ENCODE measurements around the gene FAM163B.

Gene FAM163B

GRCh38 chr9:133609311-133610098, at the start of gene FAM163B:
TSS of gene FAM163B (minus strand) at chr9:133609389. CDS start at chr9:133580223, 29,166 bp downstream.
- no peak for TF ChIP-seq CTCF (IDR thresholded peaks at IDR 0.05; ENCODE audit: insufficient read depth, low read depth, low read length, missing control alignments)
- DNase-seq (ENCODE audit: low read depth): no peak
- H3K4me3 ChIP-seq (ENCODE audit: low read depth, low read length): no peak within 1 kb of the TSS

DNA sequence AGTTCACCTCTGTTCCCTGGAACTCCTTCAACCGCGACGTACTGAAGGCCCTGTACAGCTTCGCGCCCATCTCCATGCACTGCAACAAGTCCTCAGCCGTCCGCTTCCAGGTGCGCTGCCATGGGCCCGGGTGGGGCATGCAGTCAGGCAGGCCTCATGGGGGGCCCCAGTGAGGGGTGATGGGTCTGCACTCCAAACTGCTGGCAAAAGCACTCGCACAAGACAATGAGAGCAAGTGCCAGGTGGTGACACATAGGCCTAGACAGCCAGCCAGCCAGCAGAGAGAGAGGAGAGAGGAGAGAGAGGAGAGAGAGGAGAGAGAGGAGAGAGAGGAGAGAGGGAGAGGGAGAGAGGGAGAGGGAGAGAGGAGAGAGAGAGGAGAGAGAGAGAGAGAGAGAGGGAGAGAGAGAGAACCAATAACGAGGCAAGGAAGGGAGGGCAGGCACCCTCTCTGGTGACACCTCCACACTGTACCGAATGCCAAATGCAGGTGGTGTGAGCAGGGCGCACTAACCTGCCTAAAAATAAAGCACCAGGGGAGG, 48.0 kb upstream of the FAM163B start:
- no peak overlapping the region for H3K4me3 ChIP-seq (ENCODE audit: low read depth, low read length)
- TF ChIP-seq CTCF (IDR thresholded peaks at IDR 0.05; ENCODE audit: insufficient read depth, low read depth, low read length, missing control alignments): no peak
- DNase-seq (ENCODE audit: low read depth): no peak

DNA sequence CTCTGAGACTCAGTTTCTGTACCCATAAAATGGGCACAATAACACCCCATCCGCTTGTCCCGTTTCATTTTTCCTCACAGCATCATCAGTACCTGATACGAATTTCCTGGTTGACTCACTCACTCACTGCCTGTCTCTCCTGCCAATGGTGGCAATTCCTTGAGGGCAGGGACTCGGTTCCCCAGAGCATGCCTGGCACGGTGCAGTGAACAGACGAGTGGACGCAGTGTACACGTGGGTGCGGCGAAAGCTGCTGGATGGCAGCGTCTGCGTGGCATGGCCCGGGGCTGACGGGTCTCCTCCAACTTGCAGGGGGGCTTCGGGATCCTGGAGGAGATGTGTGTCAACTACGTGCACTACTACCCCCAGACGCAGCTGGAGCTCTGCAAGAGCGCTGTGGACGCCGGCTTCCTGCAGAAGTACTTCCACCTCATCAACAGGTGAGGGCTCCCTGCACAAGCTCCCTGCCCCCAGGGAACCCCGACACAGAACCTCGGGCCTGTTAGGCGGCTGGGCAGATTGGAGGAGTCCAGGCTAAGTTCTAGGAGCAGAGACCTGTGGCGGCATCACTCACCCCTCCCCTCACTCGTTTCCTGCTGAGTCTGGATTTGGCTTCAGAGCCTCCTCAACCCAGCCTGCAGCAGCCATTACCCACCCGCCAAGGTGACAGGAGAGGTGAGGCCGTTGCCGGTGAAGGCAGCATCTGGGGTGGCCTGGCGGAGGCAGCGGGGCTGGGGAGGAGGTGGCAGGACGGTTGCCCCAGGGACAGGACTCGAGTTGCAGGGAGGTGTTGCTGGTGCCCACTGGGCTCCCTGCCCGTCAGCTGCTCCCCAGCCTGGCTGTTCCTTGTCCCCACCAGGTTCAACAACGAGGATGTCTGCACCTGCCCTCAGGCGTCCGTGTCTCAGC, 47.3 kb upstream of the FAM163B start:
- no peak for TF ChIP-seq CTCF (IDR thresholded peaks at IDR 0.05; ENCODE audit: insufficient read depth, low read depth, low read length, missing control alignments)
- H3K4me3 ChIP-seq (ENCODE audit: low read depth, low read length): no peak overlapping the region
- peak; percentile 2 for DNase-seq (ENCODE audit: low read depth)

GRCh38 chr9:133655701-133656100, 46.5 kb upstream of the FAM163B start:
- no peak for DNase-seq (ENCODE audit: low read depth)
- TF ChIP-seq CTCF (IDR thresholded peaks at IDR 0.05; ENCODE audit: insufficient read depth, low read depth, low read length, missing control alignments): no peak
- H3K4me3 ChIP-seq (ENCODE audit: low read depth, low read length): no peak overlapping the region

GRCh38 chr9:133654736-133655657, 45.8 kb upstream of the FAM163B start:
- DNase-seq (ENCODE audit: low read depth): no peak
- H3K4me3 ChIP-seq (ENCODE audit: low read depth, low read length): no peak overlapping the region
- no peak for TF ChIP-seq CTCF (IDR thresholded peaks at IDR 0.05; ENCODE audit: insufficient read depth, low read depth, low read length, missing control alignments)

DNA sequence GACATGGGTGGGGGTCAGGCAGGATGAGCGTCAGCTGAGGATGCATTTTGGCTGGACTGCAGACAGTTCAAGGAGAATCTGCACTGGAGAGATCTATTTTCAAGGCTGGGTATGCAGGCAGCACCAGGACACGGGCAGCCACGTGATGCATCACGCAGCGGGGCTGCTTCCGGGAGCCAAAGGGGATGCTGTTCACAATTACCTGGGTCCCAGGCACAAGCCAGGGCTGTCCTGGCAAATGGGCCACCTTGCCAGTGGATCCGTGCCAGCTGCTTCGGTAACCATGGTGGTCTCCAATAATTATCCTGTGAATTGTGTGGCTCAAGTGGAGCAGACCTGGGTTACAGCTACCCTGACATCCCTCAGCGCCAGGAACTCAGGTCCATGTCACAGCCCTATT, 44.4 kb upstream of the FAM163B start:
- no peak for DNase-seq (ENCODE audit: low read depth)
- no peak overlapping the region for H3K4me3 ChIP-seq (ENCODE audit: low read depth, low read length)
- TF ChIP-seq CTCF (IDR thresholded peaks at IDR 0.05; ENCODE audit: insufficient read depth, low read depth, low read length, missing control alignments): no peak
